K562 (cell line): Measurements from ENCODE around the gene UBE2V1. TPM values are rescaled to one million over a fixed set of nuclear protein-coding genes. Genes with fewer than 3 reads are reported as not detected.
A peak's percentile ranks its signal among the peaks of the same experiment; 100 is the strongest.

Experiments used
- ATAC-seq: fragments of 200-7000 bp; cut with Tn5 transposase; 3 replicates; pipeline ENCODE4 v1.9.1; 2020; ENCODE audit warnings: moderate library complexity
- BruUV-seq: library from RNA; stranded (reverse); fragments of 400-500 nt; replicated peaks from 2 replicates; lab custom pipeline; 2021; lab: Mats Ljungman, UMichigan
- CTCF ChIA-PET: fragments of 300-600 bp; formaldehyde crosslinking; extraction: SDS; loops from one replicate; lab custom pipeline; 2021; ENCODE audit warnings: low intra/inter-chr PET ratio; lab: Yijun Ruan, JAX
- POLR2A ChIA-PET: fragments of 300-600, 350-650 bp; sonication (Branson Sonifier 250); formaldehyde crosslinking; extraction: SDS; loops from one replicate; lab custom pipeline; 2021; ENCODE audit warnings: antibody characterized with exemption, inconsistent platforms; lab: Yijun Ruan, JAX
- DNase-seq, 4 experiments: peaks; one replicate each; pipeline versions ENCODE4 v3.0.0 to v3.0.0-alpha.2; 2011 to 2018; ENCODE audit warnings: low spot score in 3 of 4, mixed read lengths in 3 of 4; ENCODE audit errors: extremely low read depth in 1 of 4
- FAIRE-seq: peaks from 2 replicates; lab custom pipeline; 2011; peaks lifted over from hg19 to GRCh38; lab: Jason Lieb, UNC
- H2AFZ ChIP-seq: 2 replicates; pipeline ENCODE4 v1.6.0; 2011; ENCODE audit warnings: low read depth, low read length, control low read depth, inconsistent platforms
- H3K27ac ChIP-seq: fragments of 200-600 bp; 3 replicates; pipeline ENCODE4 v1.8.0; 2011; ENCODE audit warnings: low read depth, mild to moderate bottlenecking, control low read depth, inconsistent platforms, low read length, moderate library complexity, mixed read lengths; ENCODE audit errors: extremely low read depth
- H3K27me3 ChIP-seq, 2 experiments: fragments of 300-600 bp in 1 of 2; 2 replicates in 1 of 2; 3 replicates in 1 of 2; pipeline versions ENCODE4 v1.6.0 to v1.8.0; 2011; ENCODE audit warnings: inconsistent platforms in 2 of 2, low read length in 2 of 2, mild to moderate bottlenecking in 1 of 2, mixed read lengths in 1 of 2, moderate library complexity in 1 of 2; ENCODE audit not compliant: control insufficient read depth in 2 of 2, insufficient read depth in 2 of 2
- H3K36me3 ChIP-seq: fragments of 300-600 bp; 3 replicates; pipeline ENCODE4 v1.8.0; 2011; ENCODE audit warnings: mild to moderate bottlenecking, low read length, inconsistent platforms; ENCODE audit not compliant: control insufficient read depth, insufficient read depth
- H3K4me1 ChIP-seq, 2 experiments: fragments of 200-600 bp in 1 of 2; replicated peaks in 1 of 2; 2 replicates in 1 of 2; 3 replicates in 1 of 2; pipeline versions ENCODE4 v1.5.1 to v1.8.0; 2011; ENCODE audit warnings: inconsistent platforms in 2 of 2, low read length in 2 of 2, mild to moderate bottlenecking in 1 of 2, mixed read lengths in 1 of 2, moderate library complexity in 1 of 2; ENCODE audit not compliant: control insufficient read depth in 2 of 2, insufficient read depth in 2 of 2
- H3K4me2 ChIP-seq: 2 replicates; pipeline ENCODE4 v1.6.1; 2011; ENCODE audit warnings: low read length, control low read depth, inconsistent platforms, mixed read lengths; ENCODE audit not compliant: insufficient read depth
- H3K4me3 ChIP-seq: fragments of 200-600 bp; sonication (generic), shearing (Covaris generic); 2 replicates; pipeline ENCODE4 v1.5.1; 2016; ENCODE audit warnings: control low read depth, inconsistent platforms
- H3K79me2 ChIP-seq: fragments of 200-600 bp; 3 replicates; pipeline ENCODE4 v1.8.0; 2011; ENCODE audit warnings: low read length, inconsistent platforms; ENCODE audit not compliant: control insufficient read depth, insufficient read depth
- H3K9ac ChIP-seq, 2 experiments: 2 replicates each; pipeline versions ENCODE4 v1.6.0 to v1.6.1; 2011; ENCODE audit warnings: low read depth in 2 of 2, low read length in 2 of 2, control low read depth in 1 of 2, inconsistent platforms in 1 of 2, mild to moderate bottlenecking in 1 of 2, mixed read lengths in 1 of 2; ENCODE audit not compliant: insufficient read depth in 1 of 2
- H3K9me1 ChIP-seq: one replicate; pipeline ENCODE4 v1.6.0; 2011; ENCODE audit warnings: inconsistent platforms, mild to moderate bottlenecking, low read length, moderate library complexity; ENCODE audit not compliant: control insufficient read depth, insufficient read depth
- H3K9me3 ChIP-seq: replicated peaks from 2 replicates; pipeline ENCODE4 v1.5.1; 2011; ENCODE audit warnings: low read depth, low read length, inconsistent platforms; ENCODE audit not compliant: control insufficient read depth, insufficient read depth
- H4K20me1 ChIP-seq: replicated peaks from 2 replicates; pipeline ENCODE4 v1.6.1; 2011; ENCODE audit warnings: low read length, inconsistent platforms, mixed read lengths; ENCODE audit not compliant: control insufficient read depth, insufficient read depth
- HIVEP1 ChIP-seq: fragments of 250-450 bp; sonication (Bioruptor Pico); IDR thresholded peaks from 2 replicates; pipeline ENCODE4 v1.4.0; 2020; ENCODE audit warnings: mild to moderate bottlenecking
- MYBL2 ChIP-seq, 2 experiments: fragments of 450-650 bp in 1 of 2; sonication (generic) in 1 of 2; formaldehyde crosslinking in 1 of 2; IDR thresholded peaks; 2 replicates each; pipeline versions ENCODE4 v1.6.1 to v1.8.1; 2017 to 2022; ENCODE audit warnings: borderline replicate concordance in 1 of 2, inconsistent platforms in 1 of 2, low read depth in 1 of 2, mild to moderate bottlenecking in 1 of 2, missing genetic modification reagents in 1 of 2, moderate library complexity in 1 of 2
- REST ChIP-seq, 2 experiments: fragments of 450-650 bp; formaldehyde crosslinking in 1 of 2; IDR thresholded peaks; 2 replicates each; pipeline versions ENCODE4 v1.4.0 to v1.6.1; 2014 to 2020; ENCODE audit warnings: mild to moderate bottlenecking in 2 of 2, borderline replicate concordance in 1 of 2, low read depth in 1 of 2
- TFAP4 ChIP-seq: sonication (generic); formaldehyde crosslinking; IDR thresholded peaks from 2 replicates; pipeline ENCODE4 v1.8.0; 2022; ENCODE audit warnings: missing genetic modification reagents, mild to moderate bottlenecking, moderate library complexity, borderline replicate concordance
- THRA ChIP-seq: fragments of 450-650 bp; IDR thresholded peaks from 2 replicates; pipeline ENCODE4 v1.6.1; 2017; ENCODE audit warnings: mild to moderate bottlenecking, moderate library complexity
- ZNF165 ChIP-seq: fragments of 250-450 bp; sonication (Bioruptor Pico); IDR thresholded peaks from 2 replicates; pipeline ENCODE4 v1.4.0; 2020; ENCODE audit warnings: borderline replicate concordance
- ZNF197 ChIP-seq: fragments of 200-800 bp; sonication (Bioruptor generic); IDR thresholded peaks from 2 replicates; pipeline ENCODE4 v1.6.1; 2016; ENCODE audit warnings: low read depth, missing genetic modification characterization, missing compliant biosample characterization
- ZNF282 ChIP-seq: sonication (generic); formaldehyde crosslinking; IDR thresholded peaks from 2 replicates; pipeline ENCODE4 v1.8.1; 2023; ENCODE audit warnings: missing genetic modification reagents
- ZNF77 ChIP-seq: fragments of 250-450 bp; sonication (Bioruptor Pico); IDR thresholded peaks from 2 replicates; pipeline ENCODE4 v1.5.0; 2020
- WGBS: fragments of 100-300 bp; shearing (Covaris generic); methylation state at CpG from one replicate; pipeline ENCODE4 v1.1.6; 2016; ENCODE audit warnings: low coverage, mixed read lengths; ENCODE audit not compliant: insufficient coverage; ENCODE audit errors: missing lambda C conversion rate; 5-methylcytosine and 5-hydroxymethylcytosine counted together
- in situ Hi-C: fragments of 300-500 bp; cut with MboI; formaldehyde crosslinking; loops from 4 replicates; pipeline ENCODE4 v1.15.0; 2018; ENCODE audit warnings: inconsistent platforms, mixed read lengths
- intact Hi-C: fragments of 100-400 bp; cut with micrococcal nuclease; formaldehyde crosslinking; loops from 2 replicates; pipeline ENCODE4 v1.14.2; 2022
- polyA plus RNA-seq, 8 experiments: library from polyadenylated mRNA; depleted of rRNA in 4 of 8; stranded (reverse) in 5 of 8; unstranded in 3 of 8; fragments of >200 nt; fragmentation: Nextera tagmentation in 2 of 8; fragmentation: Illumina TruSeq in 1 of 8; extraction: Ambion mirVana in 2 of 8; extraction: Trizol in 1 of 8; gene quantifications; 2 replicates each; pipeline versions ENCODE4 v1.2.1 to v1.2.3, GENCODE V29; 2011 to 2014; ENCODE audit warnings: inconsistent platforms in 1 of 8, missing spikeins in 1 of 8
- total RNA-seq, 7 experiments: library from RNA; depleted of rRNA in 6 of 7; stranded (reverse); fragments of >200 nt in 6 of 7; fragmentation: Illumina TruSeq in 2 of 7; extraction: Trizol in 2 of 7; gene quantifications; 2 replicates each; pipeline versions ENCODE4 v1.2.1 to v1.2.3, GENCODE V29; 2011 to 2021; ENCODE audit warnings: low replicate concordance in 1 of 7

Gene UBE2V1
- total and polyA plus RNA-seq, 9 of the 15 experiments (the other 6 are each of a cell fraction or from before 2014, with no cell fraction given): 93.0 to 357 (median 119) TPM

- no peak overlapping the region for H3K4me3 ChIP-seq
- peaks cover 28% of the 10 kb centered on the region for H3K36me3 ChIP-seq
- no peak overlapping the region for H3K4me2 ChIP-seq
- ChIA-PET CTCF (interaction anchor here (0.5 to 1.2 kb wide), 3 partner anchors 48 to 58 kb away, joined by 3 to 8 read pairs (median 5); no protein-coding TSS in a partner anchor), POLR2A (interaction anchor here (1.0 to 3.9 kb wide), 7 partner anchors 10 to 140 kb away, joined by 3 to 24 read pairs (median 4); no protein-coding TSS in a partner anchor)
- DNase-seq: peak in 1 of 4 experiments; percentile 37
- H3K9me1 ChIP-seq: no peaks in the 10 kb centered on the region
- H3K79me2 ChIP-seq: no peaks in the 10 kb centered on the region
- H3K9ac ChIP-seq: 0 out of 4 replicates have a peak overlapping the region, but pooled peaks of 1 of the 2 experiments have one; percentile 54
- in situ Hi-C loops: no loop called here
- H3K27me3 ChIP-seq: no peaks in the 10 kb centered on the region
- BruUV-seq: no TSS peak
- no peaks in the 10 kb centered on the region for H4K20me1 ChIP-seq
- H2AFZ ChIP-seq: no peak overlapping the region
- WGBS: 54% methylated on average over 9 of the region's 9 CpGs
- H3K9me3 ChIP-seq: no peaks in the 10 kb centered on the region
- peaks cover 4 to 7% of the 10 kb centered on the region in 2 experiments; a peak in 3 of 5 replicates for H3K4me1 ChIP-seq
- intact Hi-C loops: loop anchor here (2.0 kb wide), 1 partner anchor 48 kb away; no protein-coding TSS in a partner anchor
- FAIRE-seq: no peak
- no peak overlapping the region for H3K27ac ChIP-seq
- ATAC-seq: peak; percentile 58
- TF ChIP-seq HIVEP1 (CRISPR knock-in tag) (no peak), MYBL2 (IDR thresholded peaks at IDR 0.05; ENCODE audit: low read depth) (no peak), MYBL2 (CRISPR knock-in tag; IDR thresholded peaks at IDR 0.05; ENCODE audit: borderline replicate concordance) (no peak), ZNF165 (CRISPR knock-in tag) (no peak), THRA (no peak), TFAP4 (CRISPR knock-in tag) (peak; percentile 55; the same call in 1 of the 2 replicates), REST (IDR thresholded peaks at IDR 0.05; ENCODE audit: borderline replicate concordance) (peak; percentile 48; the same call in 1 of the 2 replicates), REST (CRISPR knock-in tag; IDR thresholded peaks at IDR 0.05; ENCODE audit: low read depth) (no peak), ZNF77 (CRISPR knock-in tag) (no peak), ZNF282 (no peak), ZNF197 (CRISPR knock-in tag) (no peak)
Measured at GRCh38 chr20:50120935-50121693, 8.2 kb upstream of the UBE2V1 start.
